Ectodermal cell (in vitro differentiated cells): ENCODE data around the gene KANSL1.
"Not testable (repeated sequence)": the region's sequence is repeated elsewhere in the genome, so short reads cannot be mapped to it uniquely, and the experiment has no call there.

Experiments used
- H3K27ac ChIP-seq: 2 replicates; pipeline ENCODE4 v1.7.0; 2013; ENCODE audit warnings: mild to moderate bottlenecking, low read depth, low read length; ENCODE audit not compliant: insufficient read depth, poor library complexity, severe bottlenecking
- H3K27me3 ChIP-seq: 2 replicates; pipeline ENCODE4 v1.7.0; 2013; ENCODE audit warnings: mild to moderate bottlenecking, low read length; ENCODE audit not compliant: insufficient read depth, control insufficient read depth, poor library complexity, severe bottlenecking
- H3K36me3 ChIP-seq: one replicate; pipeline ENCODE4 v1.7.0; 2013; ENCODE audit warnings: low read length; ENCODE audit not compliant: control insufficient read depth, insufficient read depth
- H3K4me1 ChIP-seq: one replicate; pipeline ENCODE4 v1.7.0; 2013; ENCODE audit warnings: low read length; ENCODE audit not compliant: control insufficient read depth, insufficient read depth
- H3K4me3 ChIP-seq: 2 replicates; pipeline ENCODE4 v1.7.0; 2013; ENCODE audit warnings: low read depth, low read length, control low read depth; ENCODE audit not compliant: insufficient read depth
- H3K9me3 ChIP-seq: 2 replicates; pipeline ENCODE4 v1.7.0; 2013; ENCODE audit warnings: mild to moderate bottlenecking, low read length, moderate library complexity; ENCODE audit not compliant: control insufficient read depth
- whole genome bisulfite sequencing, 2 experiments: methylation state at CpG; one replicate each; pipeline ENCODE4 v1.1.7; 2013; ENCODE audit warnings: missing lambda C conversion rate in 2 of 2; 5-methylcytosine and 5-hydroxymethylcytosine counted together

Gene KANSL1

GRCh38 chr17:46192439-46193150 lies 634 bp downstream of the KANSL1 start:
- H3K4me3 ChIP-seq, result peak overlapping the region; percentile 69
- H3K36me3 ChIP-seq, result no peaks in the 10 kb centered on the region
- H3K4me1 ChIP-seq, result peaks cover 15% of the 10 kb centered on the region
- H3K27ac ChIP-seq, result peak overlapping the region; percentile 97
- no peaks in the 10 kb centered on the region for H3K27me3 ChIP-seq
- WGBS, 2 experiments, result 0 to 1% methylated on average over 59 to 60 of the region's 60 CpGs
- no peaks in the 10 kb centered on the region for H3K9me3 ChIP-seq

GRCh38 chr17:46192189-46192438 lies 1.1 kb downstream of the KANSL1 start:
- H3K4me3 ChIP-seq, result peak overlapping the region; percentile 69
- peaks cover 15% of the 10 kb centered on the region for H3K4me1 ChIP-seq
- 0 to 1% methylated on average over 6 to 7 of the region's 7 CpGs for WGBS, 2 experiments

GRCh38 chr17:46191322-46192188 lies 1.7 kb downstream of the KANSL1 start:
- 0% methylated on average over 16 to 19 of the region's 20 CpGs for WGBS, 2 experiments
- H3K27ac ChIP-seq, result peak overlapping the region; percentile 97
- H3K27me3 ChIP-seq, result no peaks in the 10 kb centered on the region
- H3K36me3 ChIP-seq, result no peaks in the 10 kb centered on the region
- H3K4me3 ChIP-seq, result peak overlapping the region; percentile 69
- H3K4me1 ChIP-seq, result peaks cover 15% of the 10 kb centered on the region
- no peaks in the 10 kb centered on the region for H3K9me3 ChIP-seq

More at GRCh38 chr17:46192189-46192438, 1.1 kb downstream of the KANSL1 start:
- H3K27ac ChIP-seq, result peak overlapping the region; percentile 97
- H3K36me3 ChIP-seq, result no peaks in the 10 kb centered on the region
- H3K9me3 ChIP-seq, result no peaks in the 10 kb centered on the region
- no peaks in the 10 kb centered on the region for H3K27me3 ChIP-seq

GRCh38 chr17:46190763-46191162 lies 2.5 kb downstream of the KANSL1 start:
- WGBS, 2 experiments, result 86 to 93% methylated on average over 2 of the region's 4 CpGs
- H3K4me1 ChIP-seq, result peaks cover 18% of the 10 kb centered on the region
- no peaks in the 10 kb centered on the region for H3K36me3 ChIP-seq
- H3K27me3 ChIP-seq, result no peaks in the 10 kb centered on the region
- H3K4me3 ChIP-seq, result peak overlapping the region; percentile 69
- H3K9me3 ChIP-seq, result no peaks in the 10 kb centered on the region
- no peak overlapping the region for H3K27ac ChIP-seq

DNA sequence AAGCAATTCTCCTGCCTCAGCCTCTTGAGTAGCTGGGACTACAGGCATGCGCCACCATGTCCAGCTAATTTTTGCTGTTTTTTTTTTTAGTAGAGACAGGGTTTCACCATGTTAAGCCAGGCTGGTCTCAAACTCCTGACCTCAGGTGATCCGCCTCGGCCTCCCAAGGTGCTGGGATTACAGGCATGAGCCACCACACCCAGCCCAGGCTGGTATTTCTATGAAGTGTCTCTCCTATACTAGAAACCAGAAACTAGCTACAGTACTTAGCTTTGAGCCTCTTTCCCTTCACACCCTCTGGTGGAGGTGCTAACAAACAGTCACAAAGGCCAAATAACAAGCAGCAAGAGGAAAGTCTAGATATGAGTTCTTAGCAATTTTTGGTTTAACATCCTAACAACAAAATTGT lies 6.4 kb downstream of the KANSL1 start:
- H3K36me3 ChIP-seq, H3K9me3 ChIP-seq, H3K4me3 ChIP-seq, H3K27me3 ChIP-seq, H3K27ac ChIP-seq: not testable (repeated sequence)
- 84 to 94% methylated on average over 3 of the region's 3 CpGs for WGBS, 2 experiments
- H3K4me1 ChIP-seq, result peaks cover 23% of the 10 kb centered on the region

GRCh38 chr17:46184696-46185095 lies 8.5 kb downstream of the KANSL1 start:
- Histone ChIP-seq H3K36me3 (no peaks in the 10 kb centered on the region), H3K4me3 (no peak overlapping the region), H3K4me1 (peaks cover 19% of the 10 kb centered on the region), H3K9me3 (no peaks in the 10 kb centered on the region), H3K27ac (no peak overlapping the region), H3K27me3 (no peaks in the 10 kb centered on the region)
- WGBS, 2 experiments, result 88 to 92% methylated on average over 7 of the region's 7 CpGs

DNA sequence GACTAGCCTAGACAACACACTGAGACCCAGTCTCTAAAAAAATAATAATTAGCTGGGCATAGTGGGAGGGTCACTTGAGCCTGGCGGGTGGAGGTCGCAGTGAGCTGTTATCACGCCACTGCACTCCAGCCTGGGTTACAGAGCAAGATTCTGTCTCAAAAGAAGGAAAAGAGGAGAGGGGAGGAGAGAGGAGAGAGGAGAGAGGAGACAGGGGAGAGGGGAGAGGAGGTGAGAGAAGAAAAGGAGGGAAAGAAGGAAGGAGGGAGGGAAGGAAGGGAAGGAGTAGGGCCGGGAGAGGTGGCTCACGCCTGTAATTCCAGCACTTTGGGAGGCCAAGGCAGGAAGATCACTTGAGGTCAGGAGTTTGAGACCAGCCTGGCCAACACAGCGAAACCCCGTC lies 9.8 kb downstream of the KANSL1 start:
- H3K27me3 ChIP-seq, H3K4me3 ChIP-seq, H3K36me3 ChIP-seq, H3K9me3 ChIP-seq, H3K27ac ChIP-seq: not testable (repeated sequence)
- whole genome bisulfite sequencing, 2 experiments, result 87 to 88% methylated on average over 7 of the region's 7 CpGs
- peaks cover 15% of the 10 kb centered on the region for H3K4me1 ChIP-seq

- Histone ChIP-seq H3K27me3 (no peaks in the 10 kb centered on the region), H3K27ac (no peak overlapping the region), H3K36me3 (no peaks in the 10 kb centered on the region), H3K9me3 (no peaks in the 10 kb centered on the region), H3K4me1 (peaks cover 15% of the 10 kb centered on the region), H3K4me3 (no peak overlapping the region)
- WGBS, 2 experiments, result 83 to 85% methylated on average over 3 of the region's 3 CpGs
Observed at GRCh38 chr17:46182961-46183360, 10.3 kb downstream of the KANSL1 start.

GRCh38 chr17:46181940-46182339 lies 11.3 kb downstream of the KANSL1 start:
- Histone ChIP-seq H3K9me3 (no peaks in the 10 kb centered on the region), H3K27ac (no peak overlapping the region), H3K4me3 (no peak overlapping the region), H3K36me3 (no peaks in the 10 kb centered on the region), H3K27me3 (no peaks in the 10 kb centered on the region), H3K4me1 (peaks cover 15% of the 10 kb centered on the region)
- WGBS, 2 experiments, result 89 to 93% methylated on average over 5 of the region's 5 CpGs

DNA sequence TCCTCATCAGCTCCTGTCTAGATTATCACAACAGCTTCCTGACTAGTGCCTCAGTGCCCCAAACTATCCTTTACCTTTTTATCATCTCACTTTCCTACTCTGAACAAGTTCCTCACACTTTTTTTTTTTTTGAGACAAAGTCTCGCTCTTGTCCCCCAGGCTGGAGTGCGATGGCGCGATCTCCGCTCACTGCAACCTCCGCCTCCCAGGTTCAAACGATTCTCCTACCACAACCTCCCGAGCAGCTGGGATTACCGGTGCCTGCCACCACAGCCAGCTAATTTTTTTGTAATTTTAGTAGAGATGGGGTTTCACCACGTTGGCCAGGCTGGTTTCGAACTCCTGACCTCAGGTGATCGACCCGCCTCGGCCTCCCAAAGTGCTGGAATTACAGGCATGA lies 11.9 kb downstream of the KANSL1 start:
- H3K27me3 ChIP-seq, H3K27ac ChIP-seq, H3K9me3 ChIP-seq, H3K4me3 ChIP-seq, H3K36me3 ChIP-seq: not testable (repeated sequence)
- H3K4me1 ChIP-seq, result peaks cover 12% of the 10 kb centered on the region
- 90 to 94% methylated on average over 14 of the region's 14 CpGs for WGBS, 2 experiments
